ENCODE results near the gene NSUN4. TPM values are rescaled to one million over a fixed set of nuclear protein-coding genes. Genes with fewer than 3 reads are reported as not detected.
"Not testable (repeated sequence)": the region's sequence is repeated elsewhere in the genome, so short reads cannot be mapped to it uniquely, and the experiment has no call there.

Gene NSUN4
- polyA plus RNA-seq, 3 donors: 8.5 to 12.8 (median 10.4) TPM

GRCh38 chr1:46315669-46316403 lies 24.8 kb upstream of the NSUN4 start:
- H2AFZ ChIP-seq (ENCODE audit: insufficient read depth, low read depth, low read length, poor library complexity, severe bottlenecking): no peak overlapping the region
- H3K4me2 ChIP-seq (replicated peaks; ENCODE audit: extremely low read depth, low read length, poor library complexity, severe bottlenecking): no peak overlapping the region
- Mint-ChIP-seq H3K9me3 (no peaks in the 10 kb centered on the region), H3K27me3 (ENCODE audit: low read depth in 3 of 3) (peaks cover 0 to 2% (median 0%) of the 10 kb centered on the region in 3 donors), H3K36me3 (peaks cover 47 to 72% of the 10 kb centered on the region in 2 donors), H3K27ac (peak overlapping the region in 2 of 7 donors; percentile 9 to 33), H3K4me3 (no peak overlapping the region), H3K4me1 (no peaks in the 10 kb centered on the region)
- no peak for DNase-seq
- no peak overlapping the region for H3K4me3 ChIP-seq (replicated peaks in 1 of 3; ENCODE audit: low read depth in 2 of 3, low read length in 3 of 3)
- no peak overlapping the region for H3K9ac ChIP-seq (ENCODE audit: insufficient read depth, low read length, poor library complexity, severe bottlenecking)
- peak overlapping the region in 1 of 2 donors; percentile 8 for H3K27ac ChIP-seq (ENCODE audit: low read depth in 1 of 2, low read length in 2 of 2)
- H3K27me3 ChIP-seq (ENCODE audit: control insufficient read depth in 2 of 2, insufficient read depth in 2 of 2, low read length in 2 of 2): no peaks in the 10 kb centered on the region
- intact Hi-C loops (cut with micrococcal nuclease): no loop called here
- no peaks in the 10 kb centered on the region for H4K20me1 ChIP-seq (ENCODE audit: insufficient read depth, low read length)
- H3K4me1 ChIP-seq (ENCODE audit: control insufficient read depth in 1 of 2, insufficient read depth in 2 of 2, low read length in 2 of 2): no peaks in the 10 kb centered on the region
- WGBS (ENCODE audit: insufficient coverage): no CpG with 5 or more reads among the region's 3 CpGs
- TF ChIP-seq CTCF (IDR thresholded peaks at IDR 0.05): no peak
- peaks cover 59 to 67% of the 10 kb centered on the region in 2 donors for H3K36me3 ChIP-seq (replicated peaks in 1 of 2; ENCODE audit: control insufficient read depth in 1 of 2, insufficient read depth in 2 of 2, low read length in 2 of 2)
- H3K79me2 ChIP-seq (ENCODE audit: insufficient read depth, low read length): no peaks in the 10 kb centered on the region
- H3K9me3 ChIP-seq (replicated peaks in 1 of 2; ENCODE audit: control insufficient read depth in 1 of 2, insufficient read depth in 1 of 2, low read length in 2 of 2): no peaks in the 10 kb centered on the region

DNA sequence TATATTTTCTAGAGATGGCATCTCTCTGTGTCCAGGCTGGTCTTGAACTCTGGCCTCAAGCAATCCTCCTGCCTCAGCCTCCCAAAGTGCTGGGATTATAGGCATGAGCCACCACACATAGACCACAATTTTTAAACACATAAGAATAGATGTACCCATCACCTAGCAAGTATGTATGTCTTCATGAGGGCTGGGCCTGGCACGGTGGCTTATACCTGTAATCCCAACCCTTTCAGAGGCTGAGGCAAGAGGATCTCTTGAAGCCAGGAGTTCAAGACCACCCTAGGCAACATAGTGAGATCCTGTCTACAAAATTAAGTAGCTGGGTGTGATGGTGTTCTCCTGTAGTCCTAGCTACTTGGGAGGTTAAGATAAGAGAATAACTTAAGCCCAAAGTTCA lies 23.3 kb upstream of the NSUN4 start:
- no peak overlapping the region for H3K4me3 ChIP-seq (replicated peaks in 1 of 3; ENCODE audit: low read depth in 2 of 3, low read length in 3 of 3)
- Mint-ChIP-seq H3K27me3 (ENCODE audit: low read depth in 3 of 3) (peaks cover 0 to 2% (median 0%) of the 10 kb centered on the region in 3 donors), H3K36me3 (peaks cover 37 to 59% of the 10 kb centered on the region in 2 donors), H3K9me3 (no peaks in the 10 kb centered on the region), H3K4me3 (no peak overlapping the region), H3K27ac (no peak overlapping the region), H3K4me1 (no peaks in the 10 kb centered on the region)
- no peaks in the 10 kb centered on the region for H4K20me1 ChIP-seq (ENCODE audit: insufficient read depth, low read length)
- no peaks in the 10 kb centered on the region for H3K79me2 ChIP-seq (ENCODE audit: insufficient read depth, low read length)
- H3K9ac ChIP-seq (ENCODE audit: insufficient read depth, low read length, poor library complexity, severe bottlenecking): no peak overlapping the region
- H3K4me2 ChIP-seq (replicated peaks; ENCODE audit: extremely low read depth, low read length, poor library complexity, severe bottlenecking): no peak overlapping the region
- intact Hi-C loops (cut with micrococcal nuclease): no loop called here
- H3K9me3 ChIP-seq (replicated peaks in 1 of 2; ENCODE audit: control insufficient read depth in 1 of 2, insufficient read depth in 1 of 2, low read length in 2 of 2): no peaks in the 10 kb centered on the region
- H3K27ac ChIP-seq (ENCODE audit: low read depth in 1 of 2, low read length in 2 of 2): no peak overlapping the region
- no peak for DNase-seq
- no peak for TF ChIP-seq CTCF (IDR thresholded peaks at IDR 0.05)
- WGBS (ENCODE audit: insufficient coverage): no CpG with 5 or more reads among the region's 1 CpG
- H3K36me3 ChIP-seq (replicated peaks in 1 of 2; ENCODE audit: control insufficient read depth in 1 of 2, insufficient read depth in 2 of 2, low read length in 2 of 2): peaks cover 45 to 52% of the 10 kb centered on the region in 2 donors
- no peaks in the 10 kb centered on the region for H3K4me1 ChIP-seq (ENCODE audit: control insufficient read depth in 1 of 2, insufficient read depth in 2 of 2, low read length in 2 of 2)
- H3K27me3 ChIP-seq (ENCODE audit: control insufficient read depth in 2 of 2, insufficient read depth in 2 of 2, low read length in 2 of 2): no peaks in the 10 kb centered on the region
- H2AFZ ChIP-seq (ENCODE audit: insufficient read depth, low read depth, low read length, poor library complexity, severe bottlenecking): no peak overlapping the region

GRCh38 chr1:46319301-46319700 lies 21.3 kb upstream of the NSUN4 start:
- H3K36me3 ChIP-seq (replicated peaks in 1 of 2; ENCODE audit: control insufficient read depth in 1 of 2, insufficient read depth in 2 of 2, low read length in 2 of 2): peaks cover 27 to 33% of the 10 kb centered on the region in 2 donors
- H3K4me1 ChIP-seq (ENCODE audit: control insufficient read depth in 1 of 2, insufficient read depth in 2 of 2, low read length in 2 of 2); DNase-seq; H3K4me3 Mint-ChIP-seq; H3K9me3 ChIP-seq (replicated peaks in 1 of 2; ENCODE audit: control insufficient read depth in 1 of 2, insufficient read depth in 1 of 2, low read length in 2 of 2); H3K4me1 Mint-ChIP-seq; H3K4me2 ChIP-seq (replicated peaks; ENCODE audit: extremely low read depth, low read length, poor library complexity, severe bottlenecking); H4K20me1 ChIP-seq (ENCODE audit: insufficient read depth, low read length); H3K27me3 Mint-ChIP-seq (ENCODE audit: low read depth in 3 of 3); H3K27ac ChIP-seq (ENCODE audit: low read depth in 1 of 2, low read length in 2 of 2); H3K27ac Mint-ChIP-seq; H3K27me3 ChIP-seq (ENCODE audit: control insufficient read depth in 2 of 2, insufficient read depth in 2 of 2, low read length in 2 of 2); H3K9me3 Mint-ChIP-seq; H3K79me2 ChIP-seq (ENCODE audit: insufficient read depth, low read length); intact Hi-C loops (cut with micrococcal nuclease); H2AFZ ChIP-seq (ENCODE audit: insufficient read depth, low read depth, low read length, poor library complexity, severe bottlenecking); H3K4me3 ChIP-seq (replicated peaks in 1 of 3; ENCODE audit: low read depth in 2 of 3, low read length in 3 of 3); H3K9ac ChIP-seq (ENCODE audit: insufficient read depth, low read length, poor library complexity, severe bottlenecking): not testable (repeated sequence)
- WGBS (ENCODE audit: insufficient coverage): 98% methylated on average over 3 of the region's 6 CpGs
- peaks cover 25 to 41% of the 10 kb centered on the region in 2 donors for H3K36me3 Mint-ChIP-seq
